Thyroid gland (tissue), 4 donors: Measurements from ENCODE around the gene DMD.

Source experiments
- CTCF ChIP-seq, 6 experiments: fragments of 200-600 bp in 3 of 6; fragments of 450-650 bp in 3 of 6; sonication (generic) in 3 of 6; IDR thresholded peaks; one replicate each; pipeline ENCODE4 v1.5.1; 2016 to 2019; ENCODE audit warnings: antibody characterized with exemption in 6 of 6, mild to moderate bottlenecking in 2 of 6, inconsistent platforms in 1 of 6, moderate library complexity in 1 of 6
- POLR2A ChIP-seq, 2 donors: fragments of 450-650 bp; IDR thresholded peaks; one replicate each; pipeline ENCODE4 v1.6.1; 2017; ENCODE audit warnings: antibody characterized with exemption in 2 of 2, mild to moderate bottlenecking in 2 of 2, moderate library complexity in 1 of 2

GRCh38 chrX:31128855-31129254 is 2082.5 kb downstream of the DMD start:
- TF ChIP-seq CTCF (IDR thresholded peaks at IDR 0.05) (no peak), POLR2A (IDR thresholded peaks at IDR 0.05) (no peak)
